GM12878 (cell line): ENCODE results near the gene MRPS9. TPM values are rescaled to one million over a fixed set of nuclear protein-coding genes. Genes with fewer than 3 reads are reported as not detected.

Experiments used
- BCLAF1 ChIP-seq: fragments of 450-650 bp; IDR thresholded peaks from 2 replicates; pipeline ENCODE4 v1.6.1; 2017; ENCODE audit warnings: antibody characterized with exemption, mild to moderate bottlenecking, moderate library complexity
- BHLHE40 ChIP-seq, 2 experiments: fragments of 450-650 bp in 1 of 2; IDR thresholded peaks; 2 replicates each; pipeline ENCODE4 v1.6.1; 2011 to 2017; ENCODE audit warnings: low read depth in 2 of 2, borderline replicate concordance in 1 of 2, improper control_type of control experiment in 1 of 2, low read length in 1 of 2, mild to moderate bottlenecking in 1 of 2
- IRF4 ChIP-seq: IDR thresholded peaks from 2 replicates; pipeline ENCODE4 v1.6.1; 2011; ENCODE audit warnings: low read depth, low read length
- MEF2B ChIP-seq: fragments of 450-650 bp; IDR thresholded peaks from 2 replicates; pipeline ENCODE4 v1.6.1; 2018; ENCODE audit warnings: mild to moderate bottlenecking, moderate library complexity; ENCODE audit not compliant: partially characterized antibody, poor library complexity, severe bottlenecking
- MXI1 ChIP-seq: fragments of 150-350 bp; IDR thresholded peaks from 2 replicates; pipeline ENCODE4 v1.6.1; 2011; ENCODE audit warnings: low read depth, mild to moderate bottlenecking, inconsistent platforms, low read length, improper control_type of control experiment
- NFXL1 ChIP-seq: fragments of 450-650 bp; IDR thresholded peaks from 2 replicates; pipeline ENCODE4 v1.6.1; 2017; ENCODE audit warnings: antibody characterized with exemption, mild to moderate bottlenecking, borderline replicate concordance
- NKRF ChIP-seq: fragments of 450-650 bp; conservative IDR thresholded peaks from 2 replicates; pipeline ENCODE4 v1.6.1; 2017; ENCODE audit warnings: mild to moderate bottlenecking, moderate library complexity
- PML ChIP-seq: IDR thresholded peaks from 2 replicates; pipeline ENCODE4 v1.6.1; 2012; ENCODE audit warnings: low read length, inconsistent platforms
- POLR2AphosphoS5 ChIP-seq: IDR thresholded peaks from 2 replicates; pipeline ENCODE4 v1.6.1; 2011; ENCODE audit warnings: mild to moderate bottlenecking, low read length, inconsistent platforms
- RELB ChIP-seq: fragments of 450-650 bp; IDR thresholded peaks from 2 replicates; pipeline ENCODE4 v1.6.1; 2017; ENCODE audit warnings: low read depth, mild to moderate bottlenecking, moderate library complexity
- STAT3 ChIP-seq: IDR thresholded peaks from 2 replicates; pipeline ENCODE4 v1.6.1; 2011; ENCODE audit warnings: low read depth, low read length, improper control_type of control experiment
- ZNF207 ChIP-seq: fragments of 450-650 bp; IDR thresholded peaks from 2 replicates; pipeline ENCODE4 v1.6.1; 2014; ENCODE audit warnings: antibody characterized with exemption, mild to moderate bottlenecking, borderline replicate concordance
- ZNF274 ChIP-seq: IDR thresholded peaks from one replicate; pipeline ENCODE4 v1.8.0; 2011; ENCODE audit not compliant: insufficient read length, insufficient read depth
- polyA plus RNA-seq, 11 experiments: library from polyadenylated mRNA; depleted of rRNA in 4 of 11; unstranded in 6 of 11; stranded (reverse) in 5 of 11; fragments of >200 nt; fragmentation: Nextera tagmentation in 4 of 11; fragmentation: Illumina TruSeq in 1 of 11; extraction: Ambion mirVana in 4 of 11; extraction: Trizol in 1 of 11; gene quantifications; 1 replicate in 1 of 11; 2 replicates in 10 of 11; pipeline versions ENCODE4 v1.2.1 to v1.2.3, GENCODE V29; 2011 to 2016; ENCODE audit warnings: inconsistent platforms in 2 of 11, missing spikeins in 2 of 11, low read depth in 1 of 11
- total RNA-seq, 4 experiments: library from RNA; depleted of rRNA in 3 of 4; stranded (reverse); fragments of >200 nt in 3 of 4; fragmentation: Illumina TruSeq in 1 of 4; extraction: Trizol in 1 of 4; gene quantifications; 2 replicates each; pipeline versions ENCODE4 v1.2.1 to v1.2.3, GENCODE V29; 2013 to 2021

MRPS9 gene
- total and polyA plus RNA-seq, 10 of the 15 experiments (the other 5 are each of a cell fraction or from before 2014, with no cell fraction given) = 39.1 to 111 (median 63.4) TPM

DNA sequence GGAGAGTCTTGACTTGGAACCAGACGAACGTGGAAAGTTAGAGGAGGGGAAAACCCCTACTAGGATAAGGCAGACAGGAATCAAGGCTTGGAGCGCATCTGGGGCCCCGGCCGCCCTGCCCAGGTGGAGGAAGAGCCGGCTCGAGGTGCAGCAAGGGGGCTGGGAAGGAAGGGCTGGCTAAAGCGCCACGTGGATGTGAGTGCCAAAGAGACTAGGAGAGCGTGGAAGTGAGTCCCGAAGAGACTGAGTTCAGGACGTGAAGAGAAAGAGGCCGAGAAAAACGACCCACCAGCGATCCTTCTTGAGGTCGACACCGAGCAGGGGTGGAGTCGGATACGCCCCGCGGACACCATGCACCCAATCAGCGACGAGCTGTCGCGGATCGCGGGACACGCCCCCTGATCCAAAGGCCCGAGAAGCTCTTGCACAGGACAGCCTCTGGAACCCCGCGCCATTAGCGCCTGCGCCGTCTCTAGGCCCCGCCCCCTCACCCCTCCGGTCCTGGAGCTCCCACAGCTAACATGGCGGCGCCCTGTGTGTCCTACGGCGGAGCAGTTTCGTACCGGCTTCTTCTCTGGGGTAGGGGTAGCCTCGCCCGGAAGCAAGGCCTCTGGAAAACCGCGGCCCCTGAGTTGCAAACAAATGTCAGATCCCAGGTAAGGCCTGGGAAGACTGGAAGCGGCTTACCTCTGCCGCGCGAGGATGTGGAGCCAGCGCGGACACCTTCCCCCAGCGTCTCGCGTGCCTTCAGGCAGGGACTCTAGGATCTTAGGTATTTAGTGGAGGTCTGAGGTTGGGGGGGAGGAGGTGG is at the start of gene MRPS9 (continued):
- peak; percentile 55 for TF ChIP-seq RELB
- TF ChIP-seq MXI1 = peak; percentile 23; the same call in 1 of the 2 replicates
- TF ChIP-seq MEF2B = no peak
- peak; percentile 37; the same call in 1 of the 2 replicates for TF ChIP-seq ZNF207
- TF ChIP-seq NKRF = no peak; the same call in 1 of the 2 replicates
- peak; percentile 57; the same call in 1 of the 2 replicates for TF ChIP-seq PML
- TF ChIP-seq BCLAF1 = no peak
- no peak for TF ChIP-seq ZNF274
- peak in 1 of 2 experiments; percentile 23; a peak in 1 of 4 replicates for TF ChIP-seq BHLHE40 (IDR thresholded peaks at IDR 0.05; ENCODE audit: borderline replicate concordance in 1 of 2, low read depth in 2 of 2, low read length in 1 of 2)
- TF ChIP-seq IRF4 = no peak
- TF ChIP-seq NFXL1 = no peak
- no peak for TF ChIP-seq STAT3
- peak; percentile 87 for TF ChIP-seq POLR2AphosphoS5
